Activated T-cell treated with anti-CD3 and anti-CD28 coated beads for 4 hours (primary cell): Measurements from ENCODE around the gene ATXN1.

Experiments
- DNase-seq: peaks from one replicate; pipeline ENCODE4 v3.0.0-alpha.2; 2020

ATXN1 gene

DNA sequence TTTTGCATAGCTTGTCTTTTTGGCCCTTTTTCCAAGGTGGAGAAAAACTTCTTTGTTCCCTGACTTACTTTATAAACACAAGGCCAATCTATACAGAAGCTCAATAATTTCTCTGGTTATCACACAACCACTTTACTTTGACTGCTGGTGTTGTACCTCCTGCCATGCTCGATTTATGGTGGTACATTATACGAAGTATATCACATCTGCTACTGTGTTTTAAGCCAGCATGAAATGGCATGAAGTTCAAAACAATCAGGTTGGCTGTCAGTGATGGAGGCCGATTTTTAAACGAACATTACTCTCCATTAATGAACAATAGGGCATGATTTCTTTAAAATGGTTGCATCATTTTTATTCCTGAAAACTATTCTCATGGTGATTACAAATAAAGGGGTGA is 21.0 kb upstream of the ATXN1 start:
- no peak for DNase-seq

- no peak for DNase-seq
These were observed 20.3 kb upstream of the ATXN1 start for GRCh38 chr6:16781348-16782169.

DNA sequence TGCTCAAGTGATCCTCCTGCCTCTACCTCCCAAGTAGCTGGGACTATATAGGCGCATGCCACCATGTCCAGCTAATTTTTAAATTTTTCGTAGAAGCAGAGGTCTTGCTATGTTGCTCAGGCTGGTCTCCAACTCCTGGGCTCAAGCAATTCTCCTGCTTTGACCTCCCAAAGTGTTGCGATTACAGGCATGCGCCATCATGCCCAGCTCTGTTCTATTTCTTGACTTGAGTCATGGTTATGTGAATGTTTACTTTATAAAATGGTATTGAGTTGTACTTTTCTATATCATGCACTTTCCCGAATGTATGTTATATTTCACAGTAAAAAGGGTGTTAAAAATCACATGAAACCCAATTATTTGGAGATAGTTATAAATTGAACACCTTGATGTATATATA is 17.3 kb upstream of the ATXN1 start:
- no peak for DNase-seq

GRCh38 chr6:16777794-16778193 is 16.5 kb upstream of the ATXN1 start:
- DNase-seq = no peak

DNA sequence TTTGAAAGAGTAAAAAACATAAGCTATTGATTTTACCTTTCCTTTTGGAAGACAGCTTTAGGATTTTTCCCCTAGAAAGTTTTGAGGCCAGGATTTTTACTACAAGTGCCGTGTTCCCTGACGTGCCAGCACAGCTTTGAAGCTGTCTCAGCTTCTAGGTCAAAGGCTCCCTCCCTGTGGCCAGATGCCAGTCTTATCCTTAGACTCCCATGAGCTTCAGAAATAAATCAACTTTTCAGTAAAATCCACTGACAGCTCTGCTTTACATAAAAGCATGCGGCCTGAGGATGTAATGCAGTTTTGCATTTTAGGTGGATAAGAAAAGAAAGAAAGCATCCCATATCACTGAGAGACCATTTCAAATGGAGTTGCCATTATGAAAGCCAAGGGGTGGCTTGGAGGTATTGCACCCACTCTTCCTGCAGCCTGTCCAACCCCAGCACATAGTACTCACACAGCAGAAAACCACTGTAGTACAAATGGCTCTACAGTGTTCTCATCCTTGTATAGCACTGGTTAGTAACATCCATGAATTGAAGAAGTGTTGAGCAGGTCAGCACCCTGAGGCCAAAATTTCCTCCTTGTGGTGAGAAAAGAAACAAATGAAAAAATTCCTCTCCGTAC is 15.2 kb upstream of the ATXN1 start:
- DNase-seq = no peak

- no peak for DNase-seq
These were observed 13.2 kb upstream of the ATXN1 start for GRCh38 chr6:16774437-16774836.

DNA sequence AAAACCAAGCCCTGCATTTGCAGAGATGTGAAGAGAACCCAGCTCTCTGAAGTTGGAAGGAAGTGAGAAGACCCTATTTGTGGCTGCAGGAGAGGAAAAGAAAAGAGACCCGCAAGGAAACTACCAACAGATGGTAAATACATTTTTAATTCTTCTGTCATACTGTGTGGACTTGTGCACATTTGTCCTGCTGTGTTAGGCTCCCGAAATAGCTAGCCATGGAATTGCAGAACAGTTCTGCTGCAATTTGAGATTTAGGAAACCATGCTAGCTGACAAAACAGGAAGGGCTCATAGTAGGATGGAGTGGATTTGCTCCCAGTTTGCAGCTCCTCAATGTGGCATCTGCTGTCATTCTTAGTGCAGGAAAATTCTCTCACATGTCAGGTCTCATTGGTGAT is 12.1 kb upstream of the ATXN1 start:
- DNase-seq = no peak

DNA sequence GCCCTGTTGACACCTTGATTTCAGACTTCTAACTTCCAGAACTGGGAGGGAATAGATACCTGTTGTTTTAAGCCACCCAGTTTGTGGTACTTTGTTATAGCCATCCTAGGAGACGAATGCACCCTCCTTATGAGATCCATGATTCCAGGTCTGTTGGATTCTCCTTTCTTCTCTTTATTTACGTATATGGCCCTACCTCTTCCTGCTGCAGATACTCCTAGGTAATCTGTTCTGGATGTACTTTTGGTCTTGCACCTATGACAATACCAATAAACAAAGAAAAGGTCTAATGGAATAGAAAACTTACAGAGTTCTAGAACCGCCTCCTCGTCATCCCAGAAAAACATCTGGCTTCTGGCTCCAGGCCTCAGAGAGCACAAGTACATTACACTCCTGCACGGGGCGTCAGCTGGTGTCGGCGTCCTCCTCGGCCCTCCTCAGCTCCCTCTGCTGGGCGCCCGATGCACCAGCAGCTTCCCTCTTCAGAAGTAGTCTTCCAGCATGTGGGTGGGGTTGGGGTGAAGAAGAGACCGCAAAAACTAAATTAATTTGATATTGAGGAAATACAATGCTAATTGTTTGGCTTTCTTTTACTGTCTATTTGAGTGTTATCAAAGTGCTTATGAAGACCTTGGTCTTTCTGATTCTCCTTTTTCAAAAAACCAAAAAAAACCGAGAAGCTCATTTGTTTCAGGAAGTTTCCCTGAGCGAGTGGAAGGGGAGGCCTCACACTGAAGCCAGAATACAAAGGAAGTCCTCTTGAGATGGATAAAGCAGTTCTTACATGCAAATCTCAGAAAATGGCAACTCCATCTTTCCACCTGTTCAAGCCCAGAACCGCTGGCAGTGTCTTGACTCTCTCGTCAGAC is 9.7 kb upstream of the ATXN1 start:
- peak; percentile 69 for DNase-seq

- DNase-seq = no peak
These were observed 8.7 kb upstream of the ATXN1 start for GRCh38 chr6:16769986-16770376.

- peak; percentile 64 for DNase-seq
These were observed 8.1 kb upstream of the ATXN1 start for GRCh38 chr6:16769131-16769985.

GRCh38 chr6:16768477-16768830 is 7.2 kb upstream of the ATXN1 start:
- no peak for DNase-seq

GRCh38 chr6:16767765-16768476 is 6.7 kb upstream of the ATXN1 start:
- no peak for DNase-seq

DNA sequence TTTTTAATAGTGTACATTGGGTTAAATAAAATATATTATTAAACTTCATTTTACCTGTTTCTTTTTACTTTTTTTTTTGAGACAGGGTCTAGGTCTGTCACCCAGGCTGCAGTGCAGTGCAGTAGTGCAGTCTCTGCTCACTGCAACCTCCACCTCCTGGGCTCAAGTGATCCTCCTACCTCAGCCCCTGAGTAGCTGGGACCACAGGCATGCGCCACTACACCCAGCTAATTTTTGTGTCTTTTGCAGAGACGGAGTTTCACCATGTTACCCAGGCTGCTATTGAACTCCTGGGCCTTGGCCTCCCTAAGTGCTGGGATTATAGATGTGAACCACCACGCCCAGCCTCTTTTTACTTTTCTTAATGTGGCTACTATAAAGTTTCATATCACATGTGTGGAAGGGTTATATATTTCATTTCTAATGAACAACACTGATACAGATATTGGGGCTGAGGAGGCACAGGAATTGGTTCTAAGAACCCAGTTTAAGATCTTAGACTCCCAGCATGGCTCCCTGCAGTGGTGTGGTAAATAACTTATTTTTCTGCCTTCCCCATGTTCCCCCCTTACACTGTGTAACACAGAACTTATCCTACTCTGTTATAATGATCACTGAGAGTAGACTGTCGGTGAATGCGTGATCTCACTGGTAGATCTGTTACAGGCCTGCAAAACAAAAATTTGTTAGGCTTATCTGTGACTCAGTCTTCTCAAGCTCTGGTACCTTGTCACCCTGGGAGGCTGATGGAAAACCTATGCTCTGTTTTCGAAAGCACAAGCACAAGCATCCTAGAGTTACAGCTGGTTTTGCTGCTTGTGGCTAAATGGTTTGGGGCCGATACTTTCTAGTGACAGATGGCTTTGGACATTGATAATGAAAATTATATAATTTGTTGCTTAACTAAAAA is 5.8 kb upstream of the ATXN1 start:
- DNase-seq = no peak

DNA sequence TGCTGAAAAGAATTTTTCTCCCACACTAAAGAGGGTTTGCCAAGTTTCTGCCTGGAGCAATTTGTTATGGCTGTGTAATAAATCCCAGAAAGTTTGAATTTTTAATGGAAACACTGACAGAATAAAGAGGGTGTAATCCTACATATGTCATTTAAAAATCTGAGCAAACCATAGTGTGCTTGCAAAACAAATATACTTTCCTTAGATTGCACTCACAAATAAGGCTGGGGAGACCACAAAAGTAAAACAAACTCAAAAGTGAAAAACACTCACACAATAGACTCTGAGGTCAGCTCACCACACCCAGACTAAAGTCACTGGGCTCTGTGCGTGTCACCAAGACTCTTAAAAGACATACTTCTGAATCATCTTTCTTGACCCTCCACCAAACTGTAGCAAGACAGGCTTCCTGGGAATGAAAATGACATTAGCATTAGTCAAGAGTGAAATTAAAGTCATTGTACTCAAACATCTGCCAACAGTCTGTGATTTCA is 4.8 kb upstream of the ATXN1 start:
- DNase-seq = no peak

DNA sequence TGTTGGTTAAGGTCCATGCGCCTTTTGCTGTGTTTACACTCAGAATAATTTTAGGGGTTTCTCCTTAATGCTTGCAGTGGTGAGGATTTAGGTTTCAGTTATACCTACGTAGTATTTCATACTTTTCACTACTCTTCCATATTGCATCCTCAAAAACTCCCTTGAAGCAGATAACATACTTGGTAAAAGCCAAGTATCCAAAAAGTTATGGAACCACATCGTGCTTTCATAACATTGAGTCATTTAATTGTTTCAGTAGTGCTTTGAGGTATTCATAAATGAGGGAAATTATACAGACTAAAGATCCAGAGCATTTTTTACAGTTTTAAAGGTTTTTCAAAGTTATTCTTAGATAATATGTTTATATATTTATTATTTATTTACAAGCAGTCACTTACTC is 4.0 kb upstream of the ATXN1 start:
- DNase-seq = no peak

- DNase-seq = no peak
These were observed 3.1 kb upstream of the ATXN1 start for GRCh38 chr6:16764188-16764950.

- DNase-seq = peak; percentile 37
These were observed 1.6 kb upstream of the ATXN1 start for GRCh38 chr6:16762550-16763477.

DNA sequence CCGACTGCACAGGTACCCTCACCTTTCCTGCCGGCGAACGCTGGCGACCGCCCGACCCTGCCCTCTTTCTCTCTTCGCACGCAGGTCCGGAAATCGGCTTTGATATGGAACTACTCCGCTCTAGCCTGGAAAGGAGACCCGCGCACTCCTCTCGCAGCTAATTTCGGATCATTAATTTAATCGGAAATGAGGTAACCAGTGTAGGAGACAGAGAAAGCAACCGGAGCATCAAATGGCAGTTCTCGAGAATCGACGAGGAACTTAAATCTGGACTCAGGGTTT is 949 bp upstream of the ATXN1 start:
- no peak for DNase-seq
